Gastroesophageal sphincter (tissue), 4 donors: ENCODE data around the gene CYP1A2. TPM values are rescaled to one million over a fixed set of nuclear protein-coding genes. Genes with fewer than 3 reads are reported as not detected.

ENCODE experiments used
- ATAC-seq: fragments of 150-250 bp; one replicate; pipeline ENCODE4 v1.9.1; 2016; ENCODE audit warnings: mild to moderate bottlenecking, moderate library complexity
- H3K27ac ChIP-seq, 4 donors: fragments of 200-600 bp; sonication (generic) in 3 of 4; 1 replicate in 3 of 4; 2 replicates in 1 of 4; pipeline ENCODE4 v1.5.1; 2016 to 2019
- H3K27me3 ChIP-seq: fragments of 200-600 bp; sonication (generic); one replicate; pipeline ENCODE4 v1.5.1; 2019
- H3K36me3 ChIP-seq, 2 donors: fragments of 200-600 bp; sonication (generic); one replicate each; pipeline ENCODE4 v1.5.1; 2019; ENCODE audit warnings: control low read depth in 1 of 2
- H3K4me1 ChIP-seq, 3 donors: fragments of 200-600 bp; sonication (generic); 1 replicate in 2 of 3; 2 replicates in 1 of 3; pipeline ENCODE4 v1.5.1; 2016 to 2019; ENCODE audit warnings: control low read depth in 2 of 3
- H3K4me3 ChIP-seq, 2 donors: fragments of 200-600 bp; sonication (generic); one replicate each; pipeline ENCODE4 v1.5.1; 2019; ENCODE audit warnings: mild to moderate bottlenecking in 1 of 2, moderate library complexity in 1 of 2
- H3K9me3 ChIP-seq, 3 donors: fragments of 200-600 bp; sonication (generic); one replicate each; pipeline ENCODE4 v1.5.1; 2017 to 2019; ENCODE audit warnings: control low read depth in 2 of 3
- CTCF ChIP-seq, 4 experiments: fragments of 200-600 bp in 2 of 4; fragments of 450-650 bp in 2 of 4; sonication (generic) in 1 of 4; IDR thresholded peaks; one replicate each; pipeline ENCODE4 v1.5.1; 2017 to 2019; ENCODE audit warnings: antibody characterized with exemption in 4 of 4, mild to moderate bottlenecking in 2 of 4, moderate library complexity in 2 of 4
- EP300 ChIP-seq: sonication (generic); formaldehyde crosslinking; IDR thresholded peaks from one replicate; pipeline ENCODE4 v1.6.1; 2017; ENCODE audit warnings: antibody characterized with exemption, mild to moderate bottlenecking
- POLR2A ChIP-seq, 2 donors: fragments of 450-650 bp; IDR thresholded peaks; one replicate each; pipeline ENCODE4 v1.6.1; 2017; ENCODE audit warnings: antibody characterized with exemption in 2 of 2, mild to moderate bottlenecking in 2 of 2, moderate library complexity in 1 of 2
- POLR2AphosphoS5 ChIP-seq: sonication (generic); formaldehyde crosslinking; IDR thresholded peaks from one replicate; pipeline ENCODE4 v1.6.1; 2017; ENCODE audit warnings: antibody characterized with exemption
- WGBS, 2 donors: methylation state at CpG; one replicate each; pipeline ENCODE4 v1.1.5; 2018; ENCODE audit warnings: low coverage in 1 of 2; 5-methylcytosine and 5-hydroxymethylcytosine counted together
- total RNA-seq, 4 donors: library from RNA; depleted of rRNA; stranded (reverse); fragments of >200 nt; gene quantifications; one replicate each; pipeline ENCODE4 v1.1.0, GENCODE V29; 2016

The CYP1A2 gene
- total RNA-seq, 4 donors from 2014 or later, result not detected

- no peak for ATAC-seq
- Histone ChIP-seq H3K36me3 (no peaks in the 10 kb centered on the region), H3K4me3 (no peak overlapping the region), H3K4me1 (no peaks in the 10 kb centered on the region), H3K27ac (no peak overlapping the region), H3K27me3 (peaks cover 4% of the 10 kb centered on the region), H3K9me3 (no peaks in the 10 kb centered on the region)
- WGBS, 2 donors, result 54 to 55% methylated on average over 8 of the region's 8 CpGs
- TF ChIP-seq POLR2AphosphoS5 (no peak), CTCF (IDR thresholded peaks at IDR 0.05) (no peak), POLR2A (IDR thresholded peaks at IDR 0.05) (no peak), EP300 (no peak)
Measured at GRCh38 chr15:74752011-74752410, 3.4 kb downstream of the CYP1A2 start.

- TF ChIP-seq CTCF (IDR thresholded peaks at IDR 0.05) (no peak), POLR2AphosphoS5 (no peak), POLR2A (IDR thresholded peaks at IDR 0.05) (no peak), EP300 (no peak)
- no peak for ATAC-seq
- Histone ChIP-seq H3K36me3 (no peaks in the 10 kb centered on the region), H3K27me3 (peaks cover 4% of the 10 kb centered on the region), H3K4me3 (no peak overlapping the region), H3K9me3 (no peaks in the 10 kb centered on the region), H3K27ac (no peak overlapping the region), H3K4me1 (no peaks in the 10 kb centered on the region)
- WGBS, 2 donors, result 32 to 41% methylated on average over 4 to 5 of the region's 5 CpGs
Measured at GRCh38 chr15:74752531-74752930, 3.9 kb downstream of the CYP1A2 start.

- peaks cover 4% of the 10 kb centered on the region for H3K27me3 ChIP-seq
- no peak overlapping the region for H3K27ac ChIP-seq
- no peaks in the 10 kb centered on the region for H3K4me1 ChIP-seq
- no peaks in the 10 kb centered on the region for H3K9me3 ChIP-seq
- WGBS, 2 donors, result no CpG with 5 or more reads among the region's 20 CpGs
- no peak for ATAC-seq
- TF ChIP-seq POLR2AphosphoS5, result no peak
- TF ChIP-seq EP300, result no peak
- no peak for TF ChIP-seq POLR2A (IDR thresholded peaks at IDR 0.05)
- no peak for TF ChIP-seq CTCF (IDR thresholded peaks at IDR 0.05)
- H3K4me3 ChIP-seq, result no peak overlapping the region
- H3K36me3 ChIP-seq, result no peaks in the 10 kb centered on the region
Measured at GRCh38 chr15:74754593-74755215, 6.1 kb downstream of the CYP1A2 start.

GRCh38 chr15:74758736-74759135, 10.1 kb downstream of the CYP1A2 start:
- H3K4me1 ChIP-seq, result no peaks in the 10 kb centered on the region
- peaks cover 24% of the 10 kb centered on the region for H3K27me3 ChIP-seq
- TF ChIP-seq POLR2A (IDR thresholded peaks at IDR 0.05) (no peak), EP300 (no peak), POLR2AphosphoS5 (no peak), CTCF (IDR thresholded peaks at IDR 0.05) (no peak)
- WGBS, 2 donors, result 92% methylated on average over 4 of the region's 8 CpGs; no CpG with 5 or more reads in 1 of the 2 donors
- ATAC-seq, result no peak
- H3K36me3 ChIP-seq, result no peaks in the 10 kb centered on the region
- no peak overlapping the region for H3K27ac ChIP-seq
- no peaks in the 10 kb centered on the region for H3K9me3 ChIP-seq
- no peak overlapping the region for H3K4me3 ChIP-seq

- H3K27ac ChIP-seq, result peak overlapping the region in 1 of 4 donors; percentile 15
Measured at GRCh38 chr15:74762791-74763150, 14.1 kb downstream of the CYP1A2 start.

More at GRCh38 chr15:74762791-74763150, 14.1 kb downstream of the CYP1A2 start:
- TF ChIP-seq POLR2AphosphoS5, result no peak
- no peak for TF ChIP-seq POLR2A (IDR thresholded peaks at IDR 0.05)
- TF ChIP-seq EP300, result no peak
- no peak for TF ChIP-seq CTCF (IDR thresholded peaks at IDR 0.05)
- 79% methylated on average over 2 of the region's 6 CpGs; no CpG with 5 or more reads in 1 of the 2 donors for WGBS, 2 donors
- Histone ChIP-seq H3K27me3 (peaks cover 42% of the 10 kb centered on the region), H3K4me1 (no peaks in the 10 kb centered on the region), H3K36me3 (no peaks in the 10 kb centered on the region), H3K9me3 (no peaks in the 10 kb centered on the region), H3K4me3 (no peak overlapping the region)
- no peak for ATAC-seq
